Effector memory CD8-positive, alpha-beta T cell (primary cell): ENCODE data around the gene FIS1.
"Not testable (repeated sequence)": the region's sequence is repeated elsewhere in the genome, so short reads cannot be mapped to it uniquely, and the experiment has no call there.

Source experiments
- ATAC-seq: fragments of 150-1000 bp; cut with Tn5 transposase; replicated peaks from 2 replicates; pipeline ENCODE4 v1.10.0; 2021; ENCODE audit warnings: mild to moderate bottlenecking, moderate library complexity
- DNase-seq, 3 experiments: peaks; one replicate each; pipeline ENCODE4 v3.0.0; 2021
- H3K27ac Mint-ChIP-seq, 2 donors: one replicate each; pipeline ENCODE4 v1.8.0; 2022; ENCODE audit warnings: mild to moderate bottlenecking in 2 of 2, mixed read lengths in 2 of 2, moderate library complexity in 2 of 2
- H3K27me3 Mint-ChIP-seq, 2 donors: one replicate each; pipeline ENCODE4 v1.8.0; 2022; ENCODE audit warnings: mixed read lengths in 2 of 2
- H3K36me3 Mint-ChIP-seq: one replicate; pipeline ENCODE4 v1.8.0; 2022; ENCODE audit warnings: mild to moderate bottlenecking, moderate library complexity, mixed read lengths; ENCODE audit not compliant: insufficient read depth
- H3K4me1 Mint-ChIP-seq, 2 donors: one replicate each; pipeline ENCODE4 v1.8.0; 2022; ENCODE audit warnings: low read depth in 2 of 2, mixed read lengths in 2 of 2
- H3K4me3 Mint-ChIP-seq, 2 donors: one replicate each; pipeline ENCODE4 v1.8.0; 2022; ENCODE audit warnings: mild to moderate bottlenecking in 2 of 2, mixed read lengths in 2 of 2, moderate library complexity in 2 of 2
- H3K9me3 Mint-ChIP-seq, 2 donors: one replicate each; pipeline ENCODE4 v1.8.0; 2022; ENCODE audit warnings: mixed read lengths in 2 of 2
- total RNA-seq, 9 experiments: gene quantifications; one replicate each; lab custom pipeline; 2026; lab: John Stamatoyannopoulos, UW

Gene FIS1
- 26.2 to 62.0 (median 53.9) reads per million in 9 experiments for total RNA-seq

DNA sequence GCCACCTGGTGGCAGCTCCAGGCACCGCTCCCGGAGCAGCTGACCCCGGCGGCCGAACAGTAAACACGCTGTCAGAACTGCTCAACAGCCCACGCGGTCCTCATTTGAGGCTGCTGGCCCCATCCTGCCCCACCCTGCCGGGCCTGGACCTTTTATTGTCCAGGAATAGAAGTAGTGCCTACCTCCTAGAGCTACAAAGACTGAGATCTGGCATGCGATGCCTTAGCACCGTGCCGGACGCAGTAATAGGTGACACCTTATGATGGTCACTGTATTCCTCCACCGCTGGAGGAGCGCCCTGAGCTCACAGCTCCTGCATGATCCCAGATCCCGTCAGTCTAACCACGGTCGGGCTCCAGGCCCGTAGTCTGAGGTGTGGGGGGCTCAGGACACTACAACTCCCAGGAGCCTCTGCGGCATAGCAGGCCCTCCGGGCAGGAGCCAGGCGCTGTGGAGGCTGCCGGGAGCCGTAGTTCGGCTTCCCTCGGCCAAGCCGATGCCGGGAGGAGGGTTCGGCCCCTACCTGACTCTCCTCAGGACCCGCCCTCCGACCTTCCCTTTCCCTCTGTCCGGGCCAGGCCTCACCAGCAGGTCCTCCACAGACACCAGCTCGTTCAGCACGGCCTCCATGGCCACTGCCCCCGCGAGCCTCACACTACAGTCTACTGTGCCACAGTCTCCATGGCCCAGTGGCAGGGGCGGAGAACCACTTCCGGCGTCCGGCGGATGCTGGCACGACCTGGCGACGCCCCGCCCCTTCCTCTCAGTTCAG, at the start of gene FIS1:
TSS of gene FIS1 (minus strand) at position 707 of the 772 bp plus-strand sequence. CDS start at position 630, 77 bp downstream.
- H3K4me1 Mint-ChIP-seq = peaks cover 20 to 32% of the 10 kb centered on the region in 2 donors
- H3K4me3 Mint-ChIP-seq = peak within 1 kb of the TSS; percentile 91 to 93
- no peaks in the 10 kb centered on the region for H3K27me3 Mint-ChIP-seq
- H3K27ac Mint-ChIP-seq = peak within 1 kb of the TSS; percentile 91 to 99
- ATAC-seq = peak; percentile 93
- peak; percentile 87 to 94 (median 89) for DNase-seq
- H3K36me3 Mint-ChIP-seq = peaks cover 31% of the 10 kb centered on the region
- no peaks in the 10 kb centered on the region for H3K9me3 Mint-ChIP-seq

DNA sequence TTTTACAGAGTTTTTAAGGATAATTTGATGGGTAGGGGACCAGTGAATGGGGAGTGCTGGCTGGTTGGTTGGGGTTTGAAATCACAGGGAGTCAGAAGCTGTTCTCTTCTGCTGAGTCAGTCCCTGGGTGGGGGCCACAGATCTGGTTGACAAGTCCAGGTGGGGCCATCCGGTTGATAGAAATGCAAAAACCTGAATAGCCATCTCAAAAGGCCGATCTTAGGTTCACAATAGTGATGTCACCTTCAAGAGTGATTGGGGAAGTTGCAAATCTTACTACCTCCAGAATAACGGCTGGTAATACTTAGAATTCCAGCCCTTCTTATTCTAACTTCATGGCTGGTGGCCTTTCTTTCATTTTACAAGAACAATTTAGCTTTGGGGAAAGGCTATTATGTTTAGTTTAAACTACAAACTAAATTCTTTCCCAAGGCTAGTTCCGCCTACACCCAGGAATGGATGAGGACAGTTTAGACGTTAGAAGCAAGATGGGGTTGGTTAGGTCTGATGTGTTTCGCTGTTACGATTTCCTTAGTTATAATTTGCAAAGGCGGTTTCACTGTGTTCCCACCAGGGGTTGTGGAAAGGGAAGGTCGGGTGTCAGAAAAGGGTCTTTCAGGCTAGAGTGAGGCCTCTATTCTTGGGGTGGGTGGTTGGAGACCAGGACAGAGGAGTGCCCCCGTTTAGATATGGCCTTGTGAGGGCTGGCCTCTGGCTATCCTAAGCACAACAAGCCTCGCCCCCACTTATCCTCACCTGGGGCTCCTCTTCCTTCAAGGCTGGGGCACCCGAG, 49.4 kb upstream of the FIS1 start:
- Mint-ChIP-seq H3K27ac (no peak overlapping the region), H3K4me3 (no peak overlapping the region), H3K4me1 (peaks cover 6 to 12% of the 10 kb centered on the region in 2 donors), H3K9me3 (no peaks in the 10 kb centered on the region), H3K36me3 (peaks cover 10% of the 10 kb centered on the region), H3K27me3 (peaks cover 64 to 89% of the 10 kb centered on the region in 2 donors)
- DNase-seq (no peak), ATAC-seq (no peak)

DNA sequence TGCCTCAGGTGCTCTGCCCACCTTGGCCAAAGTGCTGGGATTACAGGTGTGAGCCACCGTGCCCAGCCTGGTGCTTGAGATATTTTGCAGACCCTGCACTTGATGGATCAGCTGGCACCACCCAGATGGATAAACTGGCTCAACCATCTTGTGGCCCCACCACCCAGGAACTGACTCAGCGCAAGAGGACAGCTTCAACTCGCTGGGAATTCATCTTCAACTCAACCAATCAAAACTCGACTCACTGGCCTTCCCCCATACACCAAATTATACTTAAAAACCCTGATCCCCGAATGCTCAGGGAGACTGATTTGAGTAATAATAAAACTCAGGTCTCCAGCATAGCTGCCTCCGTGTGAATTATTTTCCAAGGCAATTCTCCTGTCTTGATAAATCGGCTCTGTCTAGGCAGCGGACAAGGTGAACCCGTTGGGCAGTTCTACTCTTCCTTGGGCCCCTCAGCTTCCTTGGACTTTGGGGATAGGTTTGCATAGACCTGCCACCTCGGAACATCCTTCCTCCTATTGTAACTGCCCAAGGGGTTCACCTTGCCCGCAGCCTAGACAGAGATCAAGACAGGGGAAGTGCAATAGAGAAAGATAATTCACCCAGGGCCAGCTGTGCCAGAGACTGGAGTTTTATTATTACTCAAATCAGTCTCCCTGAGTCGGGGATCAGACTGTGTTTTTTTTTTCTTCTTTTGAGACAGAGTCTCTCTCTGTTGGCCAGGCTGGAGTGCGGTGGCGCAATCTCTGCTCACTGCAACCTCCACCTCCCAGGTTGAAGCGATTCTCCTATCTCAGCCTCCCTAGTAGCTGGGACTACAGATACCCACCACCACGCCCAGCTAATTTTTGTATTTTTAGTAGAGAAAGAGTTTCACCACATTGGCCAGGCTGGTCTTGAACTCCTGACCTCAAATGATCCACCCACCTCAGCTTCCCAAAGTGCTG, 48.5 kb upstream of the FIS1 start:
- Mint-ChIP-seq H3K4me1 (peaks cover 10 to 12% of the 10 kb centered on the region in 2 donors), H3K27me3 (peaks cover 60 to 84% of the 10 kb centered on the region in 2 donors), H3K36me3 (peaks cover 10% of the 10 kb centered on the region)
- ATAC-seq, DNase-seq, H3K4me3 Mint-ChIP-seq, H3K9me3 Mint-ChIP-seq, H3K27ac Mint-ChIP-seq: not testable (repeated sequence)

DNA sequence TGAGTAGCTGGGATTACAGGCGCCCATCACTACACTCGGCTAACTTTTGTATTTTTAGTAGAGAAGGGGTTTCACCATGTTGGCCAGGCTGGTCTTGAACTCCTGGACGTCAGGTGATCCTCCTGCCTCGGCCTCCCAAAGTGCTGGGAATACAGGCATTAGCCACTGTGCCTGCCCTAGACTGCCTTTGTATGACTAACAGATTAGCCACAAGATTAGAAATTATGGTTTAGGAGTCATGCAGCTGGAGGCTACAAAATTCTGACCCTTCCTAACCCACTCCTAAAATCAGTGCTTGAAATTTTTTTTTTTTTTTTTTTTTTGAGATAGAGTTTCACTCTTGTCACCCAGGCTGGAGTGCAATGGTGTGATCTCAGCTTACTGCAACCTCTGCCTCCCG, 47.7 kb upstream of the FIS1 start:
- H3K4me3 Mint-ChIP-seq, ATAC-seq, DNase-seq, H3K9me3 Mint-ChIP-seq, H3K27ac Mint-ChIP-seq: not testable (repeated sequence)
- Mint-ChIP-seq H3K4me1 (peaks cover 10 to 12% of the 10 kb centered on the region in 2 donors), H3K27me3 (peaks cover 54 to 76% of the 10 kb centered on the region in 2 donors), H3K36me3 (peaks cover 10% of the 10 kb centered on the region)

DNA sequence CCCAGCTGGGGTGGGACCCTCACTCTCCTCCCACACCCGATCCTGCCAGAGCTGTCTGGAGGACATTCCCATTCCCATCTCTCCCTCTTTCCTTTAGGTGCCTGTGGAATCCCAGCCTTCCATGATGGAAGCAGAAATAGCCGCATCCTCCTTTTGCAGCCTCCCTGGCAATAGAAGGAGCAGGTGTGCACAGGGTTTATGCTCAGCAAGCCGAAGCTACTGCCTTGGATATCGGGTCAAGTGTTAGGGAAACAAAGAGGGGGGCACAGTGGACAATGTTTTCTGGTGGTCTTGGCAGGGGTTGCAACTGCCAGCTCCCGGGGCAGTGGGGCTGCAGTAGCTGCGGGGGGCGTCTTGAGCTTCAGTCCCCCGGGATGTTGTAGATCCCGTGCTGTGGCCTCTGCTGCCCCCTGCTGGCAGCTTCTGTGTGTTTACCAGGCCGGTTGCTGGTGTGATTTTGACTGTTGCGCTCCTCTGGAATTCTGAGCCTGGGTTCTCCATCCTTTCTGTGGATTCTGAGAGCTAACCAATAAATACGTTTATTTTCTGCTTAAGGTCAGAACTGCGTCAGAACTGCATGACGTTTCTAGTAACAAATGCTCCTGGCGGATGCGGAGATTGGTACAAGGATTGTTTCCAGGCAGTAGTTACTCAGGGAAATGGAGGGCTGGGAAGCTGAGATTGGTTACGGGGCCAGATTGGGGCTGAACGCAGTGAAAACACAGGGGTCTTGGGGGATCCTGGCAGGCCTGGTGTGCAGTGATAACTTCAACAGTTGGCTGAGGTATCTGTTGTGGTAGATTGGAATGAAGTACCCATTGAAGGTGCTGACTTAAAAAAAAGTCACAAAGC, 45.5 kb upstream of the FIS1 start:
- Mint-ChIP-seq H3K4me1 (peaks cover 10 to 16% of the 10 kb centered on the region in 2 donors), H3K27me3 (peaks cover 42 to 62% of the 10 kb centered on the region in 2 donors), H3K4me3 (peak overlapping the region in 1 of 2 donors; percentile 48), H3K27ac (peak overlapping the region in 1 of 2 donors; percentile 53)
- DNase-seq = peak; percentile 59 to 63 (median 59)
- H3K36me3 Mint-ChIP-seq, H3K9me3 Mint-ChIP-seq: not testable (repeated sequence)
- peak; percentile 80 for ATAC-seq

DNA sequence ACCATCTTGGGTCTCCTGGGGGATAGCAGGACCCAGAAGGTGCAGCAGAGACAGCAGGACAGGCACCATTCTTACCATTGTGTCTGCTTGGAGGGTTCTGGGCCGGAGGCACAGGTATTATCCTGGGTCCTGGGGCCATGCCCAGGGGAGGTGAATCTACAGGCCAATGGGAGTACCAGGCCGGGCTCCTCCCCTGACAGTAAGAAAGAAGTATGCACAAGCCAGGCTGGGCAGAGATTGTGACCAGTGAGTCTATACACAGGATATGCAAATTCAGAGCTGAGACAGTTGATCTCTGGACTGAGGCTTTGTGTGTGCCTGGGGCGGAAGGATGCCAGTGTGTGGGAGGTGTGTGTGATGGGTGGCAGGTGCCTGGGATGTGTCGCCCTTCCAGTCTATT, 44.8 kb upstream of the FIS1 start:
- ATAC-seq = peak; percentile 49
- peak overlapping the region in 1 of 2 donors; percentile 53 for H3K27ac Mint-ChIP-seq
- not testable (repeated sequence) for H3K9me3 Mint-ChIP-seq, H3K36me3 Mint-ChIP-seq, DNase-seq
- H3K4me3 Mint-ChIP-seq = peak overlapping the region in 1 of 2 donors; percentile 48
- peaks cover 36 to 55% of the 10 kb centered on the region in 2 donors for H3K27me3 Mint-ChIP-seq
- H3K4me1 Mint-ChIP-seq = peaks cover 10 to 16% of the 10 kb centered on the region in 2 donors

DNA sequence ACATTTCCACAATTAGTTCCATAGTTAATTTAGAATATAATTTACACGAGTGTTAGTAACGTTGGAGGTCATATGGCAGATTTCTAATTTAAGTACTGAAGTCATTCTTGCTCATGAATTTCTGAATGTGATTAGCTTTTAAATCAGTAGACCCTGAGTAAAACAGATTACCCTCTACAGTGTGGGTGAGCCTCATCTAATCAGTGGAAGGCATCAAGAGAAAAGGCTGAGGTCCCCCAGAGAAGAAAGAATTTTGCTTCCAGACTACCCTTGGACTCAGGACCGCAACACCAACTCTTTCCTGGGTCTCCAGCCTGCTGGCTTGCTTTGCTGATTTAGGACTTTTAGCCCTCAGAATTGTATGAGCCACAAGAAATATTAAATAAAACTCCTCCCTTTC, 43.6 kb upstream of the FIS1 start:
- H3K4me1 Mint-ChIP-seq = peaks cover 10 to 16% of the 10 kb centered on the region in 2 donors
- no peaks in the 10 kb centered on the region for H3K9me3 Mint-ChIP-seq
- peaks cover 7% of the 10 kb centered on the region for H3K36me3 Mint-ChIP-seq
- no peak overlapping the region for H3K27ac Mint-ChIP-seq
- peaks cover 25 to 42% of the 10 kb centered on the region in 2 donors for H3K27me3 Mint-ChIP-seq
- no peak overlapping the region for H3K4me3 Mint-ChIP-seq
- ATAC-seq (no peak), DNase-seq (no peak)

DNA sequence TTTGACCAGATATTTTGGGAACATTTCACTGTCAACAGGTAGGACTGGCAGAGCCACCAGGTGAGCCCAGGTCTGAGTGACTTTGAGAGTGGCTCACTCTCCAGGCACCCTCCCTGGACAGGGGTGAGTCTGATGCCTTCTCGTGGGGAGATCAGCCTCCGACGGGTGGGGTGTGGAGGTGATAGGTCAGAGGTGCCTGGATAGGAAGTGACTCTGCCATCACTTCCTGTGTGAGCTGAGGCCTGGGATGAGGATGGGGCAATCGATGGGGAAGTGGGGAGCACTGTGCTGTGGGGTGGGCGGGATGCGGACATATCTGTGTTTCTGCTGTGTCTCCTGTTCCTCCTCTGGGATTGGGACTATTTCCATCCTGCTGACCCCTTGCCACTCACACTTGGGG, 42.2 kb upstream of the FIS1 start:
- peaks cover 16 to 31% of the 10 kb centered on the region in 2 donors for H3K27me3 Mint-ChIP-seq
- no peak overlapping the region for H3K27ac Mint-ChIP-seq
- DNase-seq (no peak), ATAC-seq (no peak)
- no peak overlapping the region for H3K4me3 Mint-ChIP-seq
- peaks cover 16% of the 10 kb centered on the region for H3K36me3 Mint-ChIP-seq
- peaks cover 17 to 23% of the 10 kb centered on the region in 2 donors for H3K4me1 Mint-ChIP-seq
- H3K9me3 Mint-ChIP-seq = no peaks in the 10 kb centered on the region

DNA sequence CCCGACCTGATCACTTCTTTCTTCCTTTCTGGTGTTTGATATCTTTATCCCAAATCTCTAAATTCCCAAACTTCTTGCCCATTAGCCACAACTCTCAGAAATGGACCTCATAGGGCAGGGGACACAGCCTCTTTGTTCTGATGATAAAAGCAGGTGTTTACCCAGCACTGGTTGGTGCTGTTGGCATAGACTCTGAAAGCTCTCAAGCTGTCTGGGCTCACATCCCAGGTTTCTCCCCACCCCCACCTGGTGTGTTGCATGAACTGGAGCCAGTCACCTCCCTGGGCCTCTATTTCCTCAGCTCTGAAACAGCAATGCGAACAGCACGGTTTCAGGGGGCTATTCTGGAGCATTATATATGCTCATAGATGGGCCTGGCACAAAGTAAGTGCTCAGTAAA, 41.0 kb upstream of the FIS1 start:
- ATAC-seq, H3K4me3 Mint-ChIP-seq, DNase-seq, H3K9me3 Mint-ChIP-seq: not testable (repeated sequence)
- Mint-ChIP-seq H3K27ac (peak overlapping the region in 1 of 2 donors; percentile 36), H3K27me3 (peaks cover 9 to 24% of the 10 kb centered on the region in 2 donors), H3K4me1 (peaks cover 17 to 23% of the 10 kb centered on the region in 2 donors), H3K36me3 (peaks cover 16% of the 10 kb centered on the region)

DNA sequence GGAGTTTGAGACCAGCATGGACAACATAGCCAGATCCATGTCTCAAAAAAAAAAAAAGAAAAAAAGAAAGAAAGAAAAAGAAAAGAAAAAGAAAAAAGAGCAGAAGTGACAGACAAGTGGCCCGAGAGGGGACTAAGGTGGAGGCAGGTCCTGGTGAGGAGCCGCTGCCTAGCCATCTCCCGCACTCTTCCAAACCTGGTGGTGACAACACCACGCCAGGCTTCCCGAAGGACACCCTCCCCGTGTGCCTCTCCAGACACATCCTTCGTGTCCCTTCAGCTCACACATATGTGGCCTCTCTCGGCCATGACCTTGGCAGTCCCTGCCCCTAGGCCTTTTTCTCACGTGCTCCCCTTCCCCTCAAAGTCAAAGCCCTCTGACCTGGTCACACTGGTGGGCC, 40.3 kb upstream of the FIS1 start:
- H3K27me3 Mint-ChIP-seq = peaks cover 7 to 24% of the 10 kb centered on the region in 2 donors
- H3K4me3 Mint-ChIP-seq = no peak overlapping the region
- DNase-seq = no peak
- peaks cover 12 to 17% of the 10 kb centered on the region in 2 donors for H3K4me1 Mint-ChIP-seq
- no peak for ATAC-seq
- peaks cover 9% of the 10 kb centered on the region for H3K36me3 Mint-ChIP-seq
- H3K9me3 Mint-ChIP-seq = no peaks in the 10 kb centered on the region
- no peak overlapping the region for H3K27ac Mint-ChIP-seq

DNA sequence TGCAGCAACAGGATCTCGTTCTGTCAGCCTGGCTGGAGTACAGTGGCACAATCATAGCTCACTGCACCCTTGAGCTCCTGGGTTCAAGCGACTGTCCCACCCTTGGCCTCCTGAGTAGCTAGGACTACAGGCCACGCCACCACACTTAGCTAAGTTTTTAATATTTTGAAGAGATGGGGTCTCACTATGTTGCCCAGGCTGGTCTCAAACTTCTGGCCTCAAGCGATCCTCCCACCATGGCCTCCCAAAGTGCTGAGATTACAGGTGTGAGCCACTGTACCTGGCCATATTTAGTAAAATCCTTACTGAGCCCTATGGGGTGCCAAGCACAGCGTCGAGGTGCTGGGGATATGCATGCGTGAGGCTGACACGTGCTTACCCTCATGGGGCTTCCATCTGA, 36.0 kb upstream of the FIS1 start:
- not testable (repeated sequence) for H3K4me3 Mint-ChIP-seq
- H3K27me3 Mint-ChIP-seq = peaks cover 28 to 48% of the 10 kb centered on the region in 2 donors

More for the DNA sequence above, 36.0 kb upstream of the FIS1 start:
- not testable (repeated sequence) for DNase-seq, H3K27ac Mint-ChIP-seq, ATAC-seq, H3K36me3 Mint-ChIP-seq, H3K4me1 Mint-ChIP-seq, H3K9me3 Mint-ChIP-seq
